SH-SY5Y (cell line): ENCODE data around the gene MAN1C1.

Source experiments
- GATA2 ChIP-seq: IDR thresholded peaks from 2 replicates; pipeline ENCODE4 v1.6.1; 2011; ENCODE audit warnings: mild to moderate bottlenecking, low read depth, low read length
- GATA3 ChIP-seq: IDR thresholded peaks from 2 replicates; pipeline ENCODE4 v1.6.1; 2011; ENCODE audit warnings: low read depth, mild to moderate bottlenecking, low read length, moderate library complexity

GRCh38 chr1:25765136-25765922 is 148.7 kb downstream of the MAN1C1 start:
- no peak for TF ChIP-seq GATA2
- TF ChIP-seq GATA3, result no peak
